NCI-H2029 (cell line): ENCODE measurements around the gene FSTL5.

Experiments
- DNase-seq: peaks from one replicate; lab custom pipeline; 2025; lab: John Stamatoyannopoulos, UW

Gene FSTL5

DNA sequence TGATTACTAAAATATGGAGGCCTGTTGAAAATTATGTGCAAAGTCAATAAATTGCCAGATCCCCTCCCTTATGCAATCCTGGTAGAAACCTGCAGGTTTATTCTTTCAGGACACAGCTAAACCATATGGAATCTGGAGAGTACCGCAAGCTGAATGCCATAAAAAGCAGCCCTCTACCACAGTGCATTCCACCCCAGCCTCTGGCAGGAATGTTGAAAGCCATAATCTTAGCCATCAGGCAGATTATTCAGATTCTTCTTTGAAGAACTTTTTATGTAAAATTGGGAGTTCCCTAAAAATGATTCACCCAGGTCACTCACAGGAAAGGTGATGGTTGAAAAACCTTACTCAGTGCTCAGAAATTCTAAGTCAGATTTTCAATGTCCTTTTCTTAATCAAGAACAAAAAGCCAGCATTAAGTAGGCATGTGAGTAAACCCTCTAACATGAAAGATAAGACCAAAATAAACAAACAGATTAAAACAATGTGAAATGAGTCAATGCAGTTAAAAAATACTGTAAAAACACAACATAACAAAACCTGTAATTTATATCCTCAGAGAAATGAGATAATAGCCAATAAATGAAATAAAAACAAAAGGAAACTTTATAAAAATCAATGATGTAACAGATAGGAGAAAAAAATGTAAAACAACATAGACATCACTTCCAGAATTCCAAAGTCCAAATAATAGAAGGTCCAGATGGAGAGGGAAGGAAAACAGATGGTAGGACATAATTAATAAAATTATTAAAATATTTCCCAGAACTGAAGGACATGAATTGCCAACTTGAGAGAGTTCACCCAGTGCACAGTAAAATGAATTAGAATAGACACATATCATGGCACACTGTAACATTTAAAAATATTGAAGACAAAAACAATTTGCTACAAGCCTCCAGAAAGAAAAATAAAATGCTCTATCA is 226.9 kb downstream of the FSTL5 start:
- DNase-seq, result no peak

DNA sequence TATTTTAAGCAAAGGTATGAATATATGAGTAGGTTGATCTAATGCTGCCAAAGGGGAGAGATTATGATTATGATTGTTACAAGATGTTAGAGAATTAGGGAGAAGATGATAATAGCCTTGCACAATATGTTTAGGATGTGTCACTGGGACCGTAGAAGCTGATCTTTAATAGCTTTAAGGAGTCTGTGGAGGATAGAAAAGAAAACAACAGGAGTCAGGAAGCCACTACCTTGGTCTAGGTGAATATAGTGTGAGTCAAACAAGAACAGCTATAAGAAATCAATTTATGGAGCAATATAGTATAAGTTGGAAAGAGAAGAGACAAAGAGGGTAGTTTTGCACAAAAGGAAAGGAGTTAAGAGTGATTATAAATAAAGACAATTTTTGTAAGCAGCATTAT is 232.7 kb downstream of the FSTL5 start:
- DNase-seq, result no peak

DNA sequence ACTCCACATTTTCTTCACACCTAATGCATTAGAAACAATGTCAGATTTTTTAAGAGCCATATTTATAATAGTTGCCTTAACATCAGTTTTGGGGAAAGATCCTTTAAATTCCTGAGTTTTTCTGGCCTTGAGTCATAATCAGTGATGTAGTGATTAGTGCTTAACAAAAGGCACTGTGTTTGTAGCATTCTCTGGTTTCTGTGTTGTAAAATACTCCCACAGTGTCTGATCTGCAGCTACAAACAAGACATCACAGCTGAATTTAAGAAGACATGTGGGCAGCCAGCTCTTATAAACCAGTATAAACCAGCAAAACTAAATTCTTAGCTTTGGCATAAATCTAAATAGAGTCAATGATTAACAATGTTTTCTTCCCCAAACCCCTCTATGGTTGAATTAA is 233.8 kb downstream of the FSTL5 start:
- DNase-seq, result no peak

DNA sequence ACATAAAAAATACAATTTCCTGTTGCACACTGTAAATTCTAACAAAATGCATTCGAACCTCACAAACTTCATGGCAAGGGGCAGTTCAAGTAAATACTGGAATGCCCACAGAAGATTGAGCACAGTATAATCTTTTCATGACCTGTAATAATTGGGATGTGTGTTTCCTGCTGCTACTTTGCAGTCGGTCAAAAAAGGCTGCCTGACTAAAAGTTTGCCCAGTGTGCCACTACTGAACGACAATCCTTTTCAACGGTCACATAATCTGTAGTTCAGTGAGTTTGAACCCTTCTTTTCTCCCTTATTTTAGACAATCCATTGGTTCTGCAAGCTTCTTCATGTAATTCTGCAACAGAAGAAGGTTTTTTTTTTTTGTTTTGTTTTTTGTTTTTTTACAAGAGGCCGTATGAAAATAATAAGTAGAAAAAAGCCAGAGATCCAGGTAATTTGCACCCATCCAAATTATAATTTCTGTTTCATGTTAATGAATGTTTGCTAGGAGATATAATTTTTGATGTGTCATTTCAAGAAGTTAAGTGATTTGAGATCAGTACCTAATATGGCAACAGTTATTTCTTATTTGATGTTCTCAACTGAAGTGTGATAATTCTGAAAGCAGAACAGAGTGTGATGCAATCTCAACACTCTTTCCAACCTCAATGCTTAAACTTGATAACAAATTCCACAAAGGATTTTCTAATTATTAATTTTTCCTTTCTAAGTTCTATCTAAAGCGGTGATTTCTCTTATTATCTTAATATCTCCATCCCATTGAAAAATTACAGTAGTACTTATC is 237.6 kb downstream of the FSTL5 start:
- DNase-seq, result no peak

DNA sequence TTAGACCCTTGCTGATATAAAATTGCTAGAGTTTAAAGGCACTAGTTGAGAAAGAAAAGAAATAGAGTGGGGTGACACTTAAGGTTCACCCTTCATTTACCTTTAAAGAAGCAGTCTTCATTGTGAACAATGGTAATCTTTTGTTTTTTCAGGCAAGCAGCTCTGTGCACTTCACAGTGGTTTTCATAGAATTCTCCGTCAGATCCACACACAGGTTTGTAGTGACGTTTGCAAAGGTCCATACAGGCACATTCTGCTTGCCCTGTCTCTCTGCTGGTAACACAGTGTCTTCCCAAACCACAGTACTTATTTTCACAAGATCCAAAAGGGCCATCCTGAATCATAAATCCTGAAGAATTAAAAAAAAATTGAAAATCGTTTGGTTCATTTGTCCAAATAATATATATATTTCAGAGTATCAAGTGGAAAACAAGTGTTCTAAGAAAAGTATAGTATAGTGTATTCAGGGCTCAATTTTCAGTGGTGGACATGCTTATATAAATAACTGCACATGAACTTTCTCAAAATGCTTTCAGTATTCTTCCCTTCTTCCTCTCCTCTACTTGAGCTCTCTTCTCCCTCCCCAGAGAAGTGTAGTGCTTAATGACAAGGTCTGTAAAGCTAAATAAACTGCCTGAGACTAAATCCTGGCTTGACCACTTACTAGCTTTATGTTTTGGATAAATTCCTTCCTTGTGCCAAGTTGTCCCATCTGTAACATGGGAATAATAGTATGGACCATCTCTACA is 243.3 kb downstream of the FSTL5 start:
- no peak for DNase-seq

DNA sequence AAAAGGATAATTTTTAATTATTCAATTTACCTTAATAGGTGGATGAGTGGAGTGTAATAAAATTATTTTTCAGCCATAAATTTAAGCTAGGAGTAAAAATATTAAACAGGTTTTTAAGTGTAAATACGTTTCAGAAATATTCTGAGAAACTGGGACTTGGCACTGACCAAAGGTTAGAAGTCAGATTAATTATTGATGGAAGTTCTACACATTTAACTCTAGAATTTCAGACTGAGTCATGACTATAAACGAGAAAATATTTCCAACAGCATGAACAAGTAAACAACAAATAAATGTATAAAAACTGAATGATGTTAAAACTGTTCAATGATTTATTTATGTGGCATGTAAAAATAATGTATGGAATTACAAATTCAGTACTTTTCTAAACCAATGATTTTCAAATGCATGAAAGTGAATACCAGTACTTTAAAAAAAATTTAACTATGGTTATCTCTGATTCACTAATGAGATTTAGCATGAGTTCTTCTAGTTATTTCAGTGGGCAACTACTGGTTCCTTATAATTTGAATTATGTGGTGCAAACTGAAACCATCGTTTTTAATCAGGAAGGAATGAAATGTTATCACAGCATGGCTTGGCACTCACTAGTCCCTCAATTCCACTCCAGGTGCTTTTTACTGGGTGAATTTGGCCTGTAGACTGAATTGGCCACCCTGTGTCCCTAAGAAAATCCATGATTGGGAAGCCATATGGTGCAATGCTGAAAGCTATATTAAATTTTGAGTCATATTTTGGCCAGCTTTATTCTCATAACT is 244.2 kb downstream of the FSTL5 start:
- DNase-seq, result no peak

DNA sequence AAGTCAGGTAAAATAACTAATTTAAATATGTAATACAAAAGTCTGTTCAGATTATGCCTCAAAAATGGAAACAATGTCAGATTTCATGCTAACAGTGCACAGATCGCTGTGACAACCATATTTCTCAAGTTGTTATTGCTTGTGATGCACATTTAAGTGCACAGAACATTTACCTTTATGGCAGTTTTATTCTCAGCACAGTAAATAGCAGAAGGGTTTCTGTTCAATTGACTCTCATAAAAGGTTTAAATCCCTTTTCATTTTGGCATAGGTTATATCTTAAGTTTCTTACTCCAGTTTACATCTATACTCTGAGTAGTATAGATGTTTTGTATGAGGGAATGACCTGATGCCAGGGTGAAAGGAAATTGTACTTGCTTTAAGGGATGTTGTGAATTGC is 247.8 kb downstream of the FSTL5 start:
- no peak for DNase-seq

DNA sequence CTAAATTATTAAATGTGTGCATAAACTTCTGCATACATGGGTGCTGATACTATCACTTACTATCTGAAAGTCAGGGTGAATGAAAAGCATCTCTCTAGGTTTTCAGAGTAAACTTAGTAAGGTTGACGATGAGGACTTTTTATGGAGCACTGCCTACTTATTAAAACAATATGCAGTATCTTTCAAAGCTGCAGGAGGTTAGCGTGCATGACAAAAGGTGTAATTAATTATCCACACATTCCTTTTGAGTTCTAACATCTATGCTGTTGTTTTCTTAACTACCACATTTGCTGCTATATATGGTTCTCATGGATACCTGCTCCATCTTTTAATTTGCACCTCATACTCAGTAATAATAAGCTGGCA is 256.2 kb downstream of the FSTL5 start:
- no peak for DNase-seq

DNA sequence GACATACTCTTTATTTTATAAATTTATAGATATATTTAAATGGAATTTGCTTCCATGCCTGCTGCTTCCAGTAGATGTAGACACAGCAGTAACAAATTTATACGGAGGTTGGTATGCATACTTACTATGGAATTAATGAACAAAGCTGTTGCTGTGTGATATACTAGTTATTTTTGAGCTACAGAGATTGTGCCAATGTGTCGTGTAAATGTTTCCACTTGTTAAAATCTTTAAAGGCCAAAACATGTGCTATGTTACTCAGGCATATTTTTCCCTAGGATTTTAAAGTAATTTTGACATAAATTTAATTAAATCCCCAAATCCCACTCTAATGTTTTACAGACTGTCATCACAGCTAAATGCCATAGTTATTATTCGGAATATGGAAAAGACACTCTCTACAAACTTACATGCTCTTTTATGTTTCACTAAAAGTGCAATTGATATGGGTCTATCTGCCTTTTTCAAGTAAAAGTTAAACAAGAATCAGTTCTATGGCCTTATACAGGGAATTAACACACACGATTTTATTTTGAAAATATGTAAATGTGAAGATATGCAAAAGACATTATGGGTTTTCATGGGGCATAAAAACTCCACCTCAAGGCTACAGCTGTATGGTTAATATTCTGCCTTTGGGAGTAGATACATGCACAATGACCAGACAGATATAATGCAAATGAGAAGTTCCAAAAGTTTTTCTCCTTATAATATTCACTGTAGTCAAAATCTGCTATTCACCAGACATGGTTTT is 256.8 kb downstream of the FSTL5 start:
- DNase-seq, result no peak

DNA sequence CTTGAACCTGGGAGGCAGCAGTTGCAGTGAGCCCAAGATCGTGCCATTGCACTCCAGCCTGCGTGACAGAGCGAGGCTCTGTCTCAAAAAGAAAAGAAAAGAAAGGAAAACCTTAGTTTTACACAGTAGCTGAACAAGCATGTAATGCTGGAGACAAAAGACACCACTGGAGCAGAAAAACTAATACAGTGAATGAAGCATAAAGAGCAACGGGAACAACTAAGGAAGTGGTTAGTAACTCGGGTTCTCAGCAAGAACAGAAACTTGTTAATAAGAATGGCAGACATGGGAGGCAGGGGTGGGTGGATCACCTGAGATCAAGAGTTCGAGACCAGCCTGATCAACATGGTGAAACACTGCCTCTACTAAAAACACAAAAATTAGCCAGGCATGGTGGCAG is 263.7 kb downstream of the FSTL5 start:
- no peak for DNase-seq

DNA sequence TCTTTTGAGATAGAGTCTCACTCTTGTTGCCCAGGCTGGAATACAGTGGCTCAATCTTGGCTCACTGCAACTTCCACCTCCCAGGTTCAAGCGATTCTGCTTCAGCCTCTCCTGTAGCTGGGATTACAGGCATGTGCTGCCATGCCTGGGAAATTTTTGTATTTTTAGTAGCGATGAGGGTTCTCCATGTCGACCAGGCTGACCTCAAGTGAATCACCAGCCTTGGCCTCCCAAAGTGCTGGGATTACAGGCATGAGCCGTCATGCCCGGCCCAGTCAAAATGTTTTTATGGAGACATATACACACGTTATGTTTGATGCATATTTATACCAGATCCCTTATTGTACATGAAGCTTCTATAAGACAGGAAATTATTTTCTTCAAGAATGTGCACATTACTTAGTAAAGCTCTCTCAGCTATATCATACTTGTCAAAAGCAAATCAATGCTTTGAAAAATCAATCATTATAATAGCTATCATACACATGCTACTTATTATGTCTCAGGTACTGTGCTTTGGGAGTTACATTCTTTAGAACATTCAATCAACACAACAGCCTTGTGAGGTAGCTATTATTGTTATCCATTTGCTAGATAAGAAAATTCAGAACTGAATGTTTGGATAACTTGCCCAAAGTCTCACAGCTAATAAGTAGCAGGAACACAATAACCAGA is 269.2 kb downstream of the FSTL5 start:
- no peak for DNase-seq

DNA sequence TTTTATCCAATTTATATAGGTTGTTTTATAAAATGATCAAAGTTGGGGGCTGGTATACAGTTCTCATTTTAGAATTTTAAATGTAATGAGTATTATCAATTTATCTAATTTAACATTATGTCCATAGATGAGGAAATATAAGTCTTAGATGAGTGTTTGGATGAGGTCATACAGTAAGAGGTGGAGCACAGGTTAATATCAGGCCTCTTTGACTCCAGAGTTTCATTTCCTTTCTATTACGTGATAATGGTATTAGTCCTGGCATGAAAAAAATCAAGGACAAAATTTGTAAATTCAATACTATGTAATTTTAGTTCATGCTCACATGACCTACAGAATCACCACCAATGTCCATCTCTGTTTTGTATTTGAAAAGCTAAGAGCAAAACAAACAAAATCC is 269.8 kb downstream of the FSTL5 start:
- DNase-seq, result no peak

DNA sequence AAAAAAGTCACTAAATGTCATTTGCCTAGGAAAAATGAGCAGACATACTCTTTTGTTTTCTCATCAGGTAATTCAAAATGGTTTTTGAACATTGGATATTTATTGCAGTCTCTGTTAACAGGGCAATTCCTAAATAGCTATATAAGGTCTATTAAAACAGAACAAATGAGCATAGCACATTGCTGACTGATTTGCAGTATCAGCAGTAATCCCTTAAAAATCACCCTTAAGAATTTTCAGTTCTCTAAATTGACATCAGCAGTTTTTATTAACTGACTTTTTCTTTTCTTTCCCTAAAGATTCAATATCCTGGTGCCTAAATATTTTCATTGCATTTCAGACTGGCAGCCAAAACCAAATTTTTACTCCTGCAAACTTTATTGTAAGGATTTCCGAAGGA is 270.2 kb downstream of the FSTL5 start:
- no peak for DNase-seq

DNA sequence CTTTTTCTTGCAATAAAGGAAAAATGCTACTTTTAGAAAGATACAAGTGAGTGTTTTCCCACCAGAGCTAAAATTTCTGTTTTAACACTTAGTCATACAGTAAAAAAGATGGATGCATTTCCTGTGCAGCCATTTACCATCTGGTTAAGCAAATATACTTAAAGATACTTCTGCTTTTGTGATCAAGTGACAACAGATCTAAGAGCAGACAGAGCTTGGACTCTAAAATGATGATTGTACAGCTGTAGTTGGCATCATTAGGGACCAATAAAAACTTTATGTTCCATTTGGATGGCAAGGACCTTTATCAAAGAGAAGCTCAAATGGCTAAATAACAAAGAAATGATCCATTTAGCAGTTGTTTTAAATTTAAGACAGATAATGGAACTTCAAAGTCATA is 270.8 kb downstream of the FSTL5 start:
- peak; percentile 2 for DNase-seq

DNA sequence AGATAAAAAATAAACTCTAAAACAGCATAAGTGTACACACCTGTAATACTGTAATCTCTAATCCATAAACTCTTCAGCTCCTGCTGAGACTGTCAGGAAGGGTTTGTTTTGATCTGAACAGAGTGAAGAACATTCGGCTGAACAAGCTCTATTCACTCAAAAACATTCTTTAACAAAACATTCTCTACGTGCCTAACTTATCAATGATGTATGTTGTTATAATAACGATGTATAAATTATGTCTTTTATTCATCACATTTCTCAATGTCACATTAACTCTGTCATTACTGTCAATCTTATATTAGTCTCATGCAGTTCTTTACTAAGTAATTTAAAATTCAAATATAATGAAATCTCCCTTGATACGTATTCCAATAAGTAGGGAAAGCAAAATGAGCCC is 280.6 kb downstream of the FSTL5 start:
- no peak for DNase-seq

DNA sequence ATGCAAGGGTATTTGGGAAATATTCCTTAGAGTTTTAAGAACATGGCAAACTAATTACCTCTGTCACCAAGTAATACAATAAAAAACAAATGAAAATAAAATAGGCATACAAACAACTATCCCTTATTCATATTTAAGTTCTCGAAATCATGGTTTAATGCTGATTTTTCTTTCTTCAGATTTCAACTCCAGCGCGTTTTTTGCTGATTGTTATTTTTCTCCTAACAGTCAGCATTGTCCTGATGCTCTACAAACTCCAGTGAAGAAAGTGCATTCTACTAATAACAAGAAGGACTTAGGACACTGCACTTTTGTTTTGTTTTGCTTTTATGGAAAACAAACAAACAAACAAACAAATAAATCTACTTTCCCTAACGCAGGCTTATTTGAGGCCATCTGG is 282.4 kb downstream of the FSTL5 start:
- no peak for DNase-seq

DNA sequence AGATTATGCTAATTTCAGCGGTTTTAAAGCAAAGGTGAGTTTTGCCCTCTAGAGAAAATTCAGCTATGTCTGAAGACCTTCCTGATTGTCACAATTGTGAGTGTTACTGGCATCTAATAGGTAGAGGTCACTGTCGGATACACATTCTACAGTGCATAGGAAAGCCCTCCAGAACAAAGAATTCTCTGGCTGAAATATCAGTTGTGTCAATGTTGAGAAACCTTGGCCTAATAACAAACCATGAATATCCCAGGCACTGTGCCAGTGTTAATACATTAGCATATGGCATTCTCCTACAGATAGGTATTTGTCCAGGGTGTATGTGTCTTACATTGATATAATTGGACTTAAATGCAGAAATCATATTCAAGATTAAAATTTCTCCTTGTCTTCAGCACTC is 294.3 kb downstream of the FSTL5 start:
- no peak for DNase-seq

DNA sequence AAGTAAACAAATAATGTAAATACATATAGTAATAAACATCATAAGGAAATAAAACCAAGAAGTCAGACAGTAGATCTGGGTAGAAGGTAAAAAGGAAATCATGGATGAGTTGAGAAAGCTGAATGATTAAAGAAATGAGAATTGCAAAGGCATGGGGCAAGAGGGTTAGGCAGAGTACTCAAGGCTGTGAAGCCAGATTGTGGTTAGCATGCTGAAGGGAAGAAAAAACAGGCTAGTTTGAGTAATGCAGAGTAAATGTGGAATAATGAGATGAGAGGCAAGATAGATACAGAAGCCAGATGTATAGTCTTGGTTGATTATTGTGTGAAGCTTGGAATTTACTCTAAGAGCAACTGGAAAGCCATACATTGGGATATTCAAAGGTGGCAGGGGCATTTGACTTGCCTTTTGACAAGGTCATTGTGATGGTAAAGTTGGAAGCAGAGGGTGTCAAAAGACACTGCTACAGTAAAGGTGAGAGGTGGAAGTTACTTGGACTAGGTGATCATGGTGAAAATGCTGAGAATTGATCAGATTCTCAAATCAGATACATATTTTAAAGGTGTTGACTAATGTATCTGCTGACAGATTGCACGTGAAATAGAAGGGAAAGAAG is 307.0 kb downstream of the FSTL5 start:
- no peak for DNase-seq

DNA sequence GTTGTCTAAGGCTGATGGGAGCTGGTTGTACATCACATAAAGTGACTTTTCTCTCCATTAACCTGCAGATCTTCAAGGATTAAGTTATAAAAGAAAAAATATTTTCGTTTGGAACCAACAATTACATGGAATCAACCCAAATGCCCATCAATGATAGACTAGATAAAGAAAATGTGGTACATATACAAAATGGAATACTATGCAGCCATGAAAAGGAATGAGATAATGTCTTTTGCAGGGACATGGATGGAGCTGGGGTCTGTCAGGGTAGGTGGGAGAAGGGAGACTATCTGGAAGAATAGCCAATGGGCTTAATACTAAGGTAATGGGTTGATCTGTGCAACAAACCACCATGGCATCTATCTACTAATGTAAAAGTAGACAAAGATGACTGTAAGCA is 313.2 kb downstream of the FSTL5 start:
- no peak for DNase-seq

DNA sequence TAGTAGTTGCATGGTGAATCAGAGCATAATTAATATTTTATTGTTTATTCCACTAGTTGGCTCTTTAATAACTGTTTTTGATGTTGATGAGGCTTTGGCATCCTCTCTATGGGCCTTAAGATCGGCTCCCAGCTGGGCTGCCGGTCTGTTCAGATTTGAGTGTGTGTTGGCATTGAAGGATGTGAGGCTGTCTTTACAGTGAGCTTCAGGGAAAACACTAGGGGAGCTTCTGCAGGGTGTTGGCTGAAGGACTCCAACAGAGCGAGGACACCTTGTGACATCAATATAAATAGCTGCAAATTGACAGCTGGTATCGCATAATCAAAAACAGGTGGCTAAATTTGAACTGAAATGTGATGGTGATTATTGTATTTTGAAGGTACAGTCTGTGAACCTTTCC is 322.0 kb downstream of the FSTL5 start:
- no peak for DNase-seq
